Measurements from ENCODE around the gene CCL17. TPM values are rescaled to one million over a fixed set of nuclear protein-coding genes. Genes with fewer than 3 reads are reported as not detected.

Gene CCL17
- total and polyA plus RNA-seq, 10 of the 15 experiments (the other 5 are each of a cell fraction or from before 2014, with no cell fraction given) = 1.2 to 84.9 (median 34.2) TPM

DNA sequence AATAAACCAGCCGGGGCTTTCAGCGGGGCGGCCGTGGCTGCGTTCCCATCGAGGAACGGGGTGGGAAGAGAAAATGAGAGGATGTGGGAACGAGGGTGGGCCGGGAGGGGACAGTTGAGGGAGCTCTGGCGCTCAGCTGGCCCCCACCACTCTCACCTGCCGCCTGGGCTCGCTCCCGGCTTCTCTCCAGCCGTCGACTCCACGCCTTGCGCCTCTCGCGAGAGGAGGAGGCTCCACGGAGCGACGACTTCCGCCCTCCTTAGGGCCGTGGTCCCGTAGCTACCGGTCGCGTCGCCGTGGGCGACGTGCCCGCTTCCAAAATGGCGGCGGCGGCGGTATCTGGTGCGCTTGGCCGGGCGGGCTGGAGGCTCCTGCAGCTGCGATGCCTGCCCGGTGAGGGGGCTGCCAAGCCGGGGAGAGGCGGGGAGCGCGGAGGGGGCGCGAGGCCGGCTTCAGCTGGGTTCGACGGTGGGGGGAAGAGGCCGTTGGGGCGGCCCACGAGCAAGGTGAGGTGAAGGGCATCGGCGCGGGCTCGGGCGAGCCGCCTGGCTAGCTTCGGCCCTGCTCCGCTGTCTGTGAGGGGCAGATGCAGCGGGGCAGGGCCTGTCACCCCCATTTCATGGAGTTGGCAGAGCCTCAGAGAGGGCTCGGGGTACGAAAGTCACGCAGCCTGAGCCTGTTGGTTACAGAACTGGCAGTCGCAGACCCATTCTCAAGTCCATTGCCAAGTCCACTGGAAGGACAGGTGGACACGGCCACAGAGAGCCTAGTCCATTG is 42.8 kb downstream of the CCL17 start, which contains the start of the genes CIAPIN1 and COQ9 (continued):
- TF ChIP-seq ZNF274 (IDR thresholded peaks at IDR 0.05; ENCODE audit: insufficient read depth, insufficient read length) = no peak
- no peak for TF ChIP-seq SREBF1 (IDR thresholded peaks at IDR 0.05; ENCODE audit: low read length)
- TF ChIP-seq, protein P1, sequence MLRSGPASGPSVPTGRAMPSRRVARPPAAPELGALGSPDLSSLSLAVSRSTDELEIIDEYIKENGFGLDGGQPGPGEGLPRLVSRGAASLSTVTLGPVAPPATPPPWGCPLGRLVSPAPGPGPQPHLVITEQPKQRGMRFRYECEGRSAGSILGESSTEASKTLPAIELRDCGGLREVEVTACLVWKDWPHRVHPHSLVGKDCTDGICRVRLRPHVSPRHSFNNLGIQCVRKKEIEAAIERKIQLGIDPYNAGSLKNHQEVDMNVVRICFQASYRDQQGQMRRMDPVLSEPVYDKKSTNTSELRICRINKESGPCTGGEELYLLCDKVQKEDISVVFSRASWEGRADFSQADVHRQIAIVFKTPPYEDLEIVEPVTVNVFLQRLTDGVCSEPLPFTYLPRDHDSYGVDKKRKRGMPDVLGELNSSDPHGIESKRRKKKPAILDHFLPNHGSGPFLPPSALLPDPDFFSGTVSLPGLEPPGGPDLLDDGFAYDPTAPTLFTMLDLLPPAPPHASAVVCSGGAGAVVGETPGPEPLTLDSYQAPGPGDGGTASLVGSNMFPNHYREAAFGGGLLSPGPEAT (IDR thresholded peaks at IDR 0.05; ENCODE audit: low read depth) = peak; percentile 56
- TF ChIP-seq GABPA (IDR thresholded peaks at IDR 0.05; ENCODE audit: low read depth) = peak; percentile 77
- TF ChIP-seq PAX8 (IDR thresholded peaks at IDR 0.05) = no peak
- TF ChIP-seq BMI1 (IDR thresholded peaks at IDR 0.05; ENCODE audit: borderline replicate concordance) = peak; percentile 45; the same call in 1 of the 2 replicates
- TF ChIP-seq CEBPB (IDR thresholded peaks at IDR 0.05; ENCODE audit: borderline replicate concordance in 1 of 2, low read depth in 2 of 2, low read length in 2 of 2) = no peak
- no peak for TF ChIP-seq RAD21 (IDR thresholded peaks at IDR 0.05; ENCODE audit: insufficient read depth, low read depth, low read length)
- no peak; the same call in 1 of the 2 replicates for TF ChIP-seq SMAD5 (IDR thresholded peaks at IDR 0.05; ENCODE audit: low read depth)
- TF ChIP-seq, protein P2, sequence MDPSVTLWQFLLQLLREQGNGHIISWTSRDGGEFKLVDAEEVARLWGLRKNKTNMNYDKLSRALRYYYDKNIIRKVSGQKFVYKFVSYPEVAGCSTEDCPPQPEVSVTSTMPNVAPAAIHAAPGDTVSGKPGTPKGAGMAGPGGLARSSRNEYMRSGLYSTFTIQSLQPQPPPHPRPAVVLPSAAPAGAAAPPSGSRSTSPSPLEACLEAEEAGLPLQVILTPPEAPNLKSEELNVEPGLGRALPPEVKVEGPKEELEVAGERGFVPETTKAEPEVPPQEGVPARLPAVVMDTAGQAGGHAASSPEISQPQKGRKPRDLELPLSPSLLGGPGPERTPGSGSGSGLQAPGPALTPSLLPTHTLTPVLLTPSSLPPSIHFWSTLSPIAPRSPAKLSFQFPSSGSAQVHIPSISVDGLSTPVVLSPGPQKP (IDR thresholded peaks at IDR 0.05; ENCODE audit: low read depth, low read length) = peak; percentile 62; the same call in 1 of the 2 replicates
- TF ChIP-seq GATAD2B (conservative IDR thresholded peaks at IDR 0.05; ENCODE audit: low read depth) = peak; percentile 80; the same call in 1 of the 2 replicates
- TF ChIP-seq, protein P3, sequence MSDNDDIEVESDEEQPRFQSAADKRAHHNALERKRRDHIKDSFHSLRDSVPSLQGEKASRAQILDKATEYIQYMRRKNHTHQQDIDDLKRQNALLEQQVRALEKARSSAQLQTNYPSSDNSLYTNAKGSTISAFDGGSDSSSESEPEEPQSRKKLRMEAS (IDR thresholded peaks at IDR 0.05; ENCODE audit: low read depth, low read length) = peak; percentile 82
- TF ChIP-seq DPF2 (IDR thresholded peaks at IDR 0.05) = peak; percentile 67
- TF ChIP-seq BCL11A (IDR thresholded peaks at IDR 0.05; ENCODE audit: low read depth, low read length) = no peak
- TF ChIP-seq TBL1XR1 (IDR thresholded peaks at IDR 0.05; ENCODE audit: low read depth, low read length) = no peak
- peak; percentile 73 for TF ChIP-seq KLF5 (IDR thresholded peaks at IDR 0.05; ENCODE audit: partially characterized antibody)
- TF ChIP-seq ZNF217 (IDR thresholded peaks at IDR 0.05) = no peak
- TF ChIP-seq, protein P4, sequence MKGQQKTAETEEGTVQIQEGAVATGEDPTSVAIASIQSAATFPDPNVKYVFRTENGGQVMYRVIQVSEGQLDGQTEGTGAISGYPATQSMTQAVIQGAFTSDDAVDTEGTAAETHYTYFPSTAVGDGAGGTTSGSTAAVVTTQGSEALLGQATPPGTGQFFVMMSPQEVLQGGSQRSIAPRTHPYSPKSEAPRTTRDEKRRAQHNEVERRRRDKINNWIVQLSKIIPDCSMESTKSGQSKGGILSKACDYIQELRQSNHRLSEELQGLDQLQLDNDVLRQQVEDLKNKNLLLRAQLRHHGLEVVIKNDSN (IDR thresholded peaks at IDR 0.05; ENCODE audit: borderline replicate concordance, extremely low read length, insufficient read depth, low read depth, low read length) = no peak
- TF ChIP-seq, protein P5, sequence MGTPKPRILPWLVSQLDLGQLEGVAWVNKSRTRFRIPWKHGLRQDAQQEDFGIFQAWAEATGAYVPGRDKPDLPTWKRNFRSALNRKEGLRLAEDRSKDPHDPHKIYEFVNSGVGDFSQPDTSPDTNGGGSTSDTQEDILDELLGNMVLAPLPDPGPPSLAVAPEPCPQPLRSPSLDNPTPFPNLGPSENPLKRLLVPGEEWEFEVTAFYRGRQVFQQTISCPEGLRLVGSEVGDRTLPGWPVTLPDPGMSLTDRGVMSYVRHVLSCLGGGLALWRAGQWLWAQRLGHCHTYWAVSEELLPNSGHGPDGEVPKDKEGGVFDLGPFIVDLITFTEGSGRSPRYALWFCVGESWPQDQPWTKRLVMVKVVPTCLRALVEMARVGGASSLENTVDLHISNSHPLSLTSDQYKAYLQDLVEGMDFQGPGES (IDR thresholded peaks at IDR 0.05) = no peak
- TF ChIP-seq ZZZ3 (IDR thresholded peaks at IDR 0.05; ENCODE audit: control insufficient read depth, insufficient read length, low read depth) = no peak
- 0 out of 2 replicates have a peak, but pooled peaks have one; percentile 47 for TF ChIP-seq TCF12 (IDR thresholded peaks at IDR 0.05; ENCODE audit: low read depth, low read length)
- TF ChIP-seq BACH1 (IDR thresholded peaks at IDR 0.05; ENCODE audit: borderline replicate concordance) = peak; percentile 66; the same call in 1 of the 2 replicates
- no peak for TF ChIP-seq ATF7 (IDR thresholded peaks at IDR 0.05; ENCODE audit: low read depth)
- no peak for TF ChIP-seq FOS (IDR thresholded peaks at IDR 0.05; ENCODE audit: borderline replicate concordance, extremely low read depth, insufficient read length)
- TF ChIP-seq YBX1 (IDR thresholded peaks at IDR 0.05) = no peak
- TF ChIP-seq MYC (IDR thresholded peaks at IDR 0.05; ENCODE audit: insufficient read depth, insufficient read length, insufficient replicate concordance, low read length, severe bottlenecking) = no peak
- no peak for TF ChIP-seq FOXK2 (IDR thresholded peaks at IDR 0.05)
